IMR-90 (cell line): Measurements from ENCODE around the gene AJUBA.

Experiments
- BHLHE40 ChIP-seq: fragments of 150-350 bp; IDR thresholded peaks from 2 replicates; pipeline ENCODE4 v1.6.1; 2016; ENCODE audit warnings: mild to moderate bottlenecking, low read depth, low read length
- CEBPB ChIP-seq: IDR thresholded peaks from 2 replicates; pipeline ENCODE4 v1.6.1; 2012; ENCODE audit warnings: low read depth, low read length, improper control_type of control experiment
- CTCF ChIP-seq: conservative IDR thresholded peaks from 2 replicates; pipeline ENCODE4 v1.5.1; 2012; ENCODE audit warnings: mild to moderate bottlenecking, low read depth, low read length, improper control_type of control experiment
- MAFK ChIP-seq: IDR thresholded peaks from 2 replicates; pipeline ENCODE4 v1.6.1; 2012; ENCODE audit warnings: low read depth, low read length, improper control_type of control experiment
- MAZ ChIP-seq: IDR thresholded peaks from 2 replicates; pipeline ENCODE4 v1.6.1; 2012; ENCODE audit warnings: low read depth, mild to moderate bottlenecking, low read length, improper control_type of control experiment, moderate library complexity, borderline replicate concordance
- MXI1 ChIP-seq: IDR thresholded peaks from 2 replicates; pipeline ENCODE4 v1.6.1; 2012; ENCODE audit warnings: low read depth, mild to moderate bottlenecking, low read length, moderate library complexity, borderline replicate concordance
- POLR2A ChIP-seq: IDR thresholded peaks from 2 replicates; pipeline ENCODE4 v1.6.1; 2012; ENCODE audit warnings: mild to moderate bottlenecking, low read depth, low read length
- RAD21 ChIP-seq: IDR thresholded peaks from 2 replicates; pipeline ENCODE4 v1.6.1; 2012; ENCODE audit warnings: low read length, improper control_type of control experiment
- RFX5 ChIP-seq: IDR thresholded peaks from 2 replicates; pipeline ENCODE4 v1.8.0; 2012; ENCODE audit warnings: low read depth, mild to moderate bottlenecking, low read length, moderate library complexity
- SMC3 ChIP-seq: fragments of 150-350 bp; IDR thresholded peaks from 2 replicates; pipeline ENCODE4 v1.6.1; 2016; ENCODE audit warnings: low read depth, mild to moderate bottlenecking, antibody characterized with exemption, low read length, moderate library complexity
- USF2 ChIP-seq: fragments of 150-350 bp; IDR thresholded peaks from 2 replicates; pipeline ENCODE4 v1.6.1; 2017; ENCODE audit warnings: mild to moderate bottlenecking, antibody characterized with exemption, low read length, low read depth

GRCh38 chr14:23020143-23021128, 38.1 kb upstream of the AJUBA start:
- no peak for TF ChIP-seq CTCF
- no peak for TF ChIP-seq RAD21
- TF ChIP-seq MAFK, result no peak
- no peak for TF ChIP-seq POLR2A
- no peak for TF ChIP-seq SMC3
- TF ChIP-seq USF2, result no peak
- no peak for TF ChIP-seq CEBPB
- no peak for TF ChIP-seq RFX5
- TF ChIP-seq MAZ, result no peak
- TF ChIP-seq BHLHE40, result no peak
- no peak for TF ChIP-seq MXI1
